Common myeloid progenitor, CD34-positive (primary cell): Measurements from ENCODE around the gene DOCK4.

Experiments
- CTCF ChIA-PET: fragments of 350-600 bp; sonication (Branson Sonifier 250); formaldehyde crosslinking; loops from one replicate; lab custom pipeline; 2021; ENCODE audit warnings: antibody characterized with exemption; lab: Charles Lee
- POLR2A ChIA-PET: fragments of 350-600 bp; sonication (Branson Sonifier 250); formaldehyde crosslinking; loops from one replicate; lab custom pipeline; 2021; ENCODE audit warnings: antibody characterized with exemption; lab: Charles Lee
- DNase-seq, 3 donors: peaks; one replicate each; pipeline versions ENCODE4 v3.0.0 to v3.0.0-alpha.2; 2013
- H3K27ac ChIP-seq, 2 experiments: 1 replicate in 1 of 2; 2 replicates in 1 of 2; pipeline ENCODE4 v1.7.0; 2013; ENCODE audit warnings: inconsistent platforms in 2 of 2, low read length in 2 of 2, mild to moderate bottlenecking in 2 of 2, low read depth in 1 of 2, moderate library complexity in 1 of 2; ENCODE audit not compliant: severe bottlenecking in 2 of 2, insufficient read depth in 1 of 2, poor library complexity in 1 of 2
- H3K27me3 ChIP-seq, 5 experiments: replicated peaks in 2 of 5; 1 replicate in 3 of 5; 2 replicates in 2 of 5; pipeline versions ENCODE4 v1.6.1 to v1.7.0; 2013; ENCODE audit warnings: low read length in 4 of 5, mild to moderate bottlenecking in 2 of 5, moderate library complexity in 2 of 5, inconsistent platforms in 1 of 5; ENCODE audit not compliant: insufficient read depth in 5 of 5, control insufficient read depth in 4 of 5
- H3K36me3 ChIP-seq, 4 experiments: 1 replicate in 2 of 4; 2 replicates in 2 of 4; pipeline versions ENCODE4 v1.6.1 to v1.7.0; 2013; ENCODE audit warnings: low read length in 3 of 4, control low read depth in 1 of 4, mild to moderate bottlenecking in 1 of 4; ENCODE audit not compliant: control insufficient read depth in 4 of 4, insufficient read depth in 4 of 4
- H3K4me1 ChIP-seq, 4 experiments: 1 replicate in 3 of 4; 2 replicates in 1 of 4; pipeline versions ENCODE4 v1.6.1 to v1.7.1; 2013; ENCODE audit warnings: low read length in 3 of 4, mild to moderate bottlenecking in 3 of 4, control low read depth in 1 of 4, inconsistent platforms in 1 of 4, moderate library complexity in 1 of 4; ENCODE audit not compliant: control insufficient read depth in 4 of 4, insufficient read depth in 4 of 4; ENCODE audit errors: control extremely low read depth in 1 of 4
- H3K4me3 ChIP-seq, 7 experiments: 1 replicate in 4 of 7; 2 replicates in 3 of 7; pipeline versions ENCODE4 v1.5.1 to v1.7.0; 2013; ENCODE audit warnings: mild to moderate bottlenecking in 7 of 7, low read length in 6 of 7, moderate library complexity in 6 of 7, inconsistent platforms in 2 of 7, low read depth in 2 of 7, control low read depth in 1 of 7; ENCODE audit not compliant: insufficient read depth in 4 of 7, control insufficient read depth in 1 of 7; ENCODE audit errors: extremely low read depth in 1 of 7
- H3K9me3 ChIP-seq, 5 experiments: 1 replicate in 4 of 5; 2 replicates in 1 of 5; pipeline versions ENCODE4 v1.6.1 to v1.7.1; 2013; ENCODE audit warnings: low read length in 4 of 5, mild to moderate bottlenecking in 2 of 5, inconsistent platforms in 1 of 5, low read depth in 1 of 5, moderate library complexity in 1 of 5; ENCODE audit not compliant: control insufficient read depth in 4 of 5, insufficient read depth in 2 of 5; ENCODE audit errors: control extremely low read depth in 1 of 5
- WGBS: methylation state at CpG from one replicate; pipeline ENCODE4 v1.1.5; 2013; ENCODE audit not compliant: insufficient coverage; 5-methylcytosine and 5-hydroxymethylcytosine counted together

DOCK4 gene

GRCh38 chr7:111855842-111856227 lies 350.4 kb downstream of the DOCK4 start:
- 55% methylated on average over 3 of the region's 5 CpGs for WGBS
- CTCF ChIA-PET: interaction anchor here (0.6 to 7.7 kb wide), 17 partner anchors 10 to 1246 kb away, joined by 3 to 55 read pairs (median 6); no protein-coding TSS in a partner anchor
- no peaks in the 10 kb centered on the region for H3K9me3 ChIP-seq
- H3K4me1 ChIP-seq: peaks cover 0 to 3% (median 0%) of the 10 kb centered on the region in 4 experiments
- no peaks in the 10 kb centered on the region for H3K27me3 ChIP-seq
- peak; percentile 11 to 40 (median 30) for DNase-seq
- no peak overlapping the region for H3K4me3 ChIP-seq
- no peaks in the 10 kb centered on the region for H3K36me3 ChIP-seq
- POLR2A ChIA-PET: interaction anchor here (0.7 kb wide), 1 partner anchor 432 kb away, joined by 3 read pairs; no protein-coding TSS in a partner anchor
- H3K27ac ChIP-seq: no peak overlapping the region

GRCh38 chr7:111855161-111855841 lies 350.9 kb downstream of the DOCK4 start:
- Histone ChIP-seq H3K27me3 (no peaks in the 10 kb centered on the region), H3K36me3 (no peaks in the 10 kb centered on the region), H3K9me3 (peaks cover 0 to 4% (median 1%) of the 10 kb centered on the region in 5 experiments), H3K27ac (no peak overlapping the region), H3K4me1 (peaks cover 0 to 3% (median 0%) of the 10 kb centered on the region in 4 experiments), H3K4me3 (no peak overlapping the region)
- 17% methylated on average over 2 of the region's 4 CpGs for WGBS
- ChIA-PET CTCF (interaction anchor here (0.6 to 7.7 kb wide), 24 partner anchors 10 to 1246 kb away, joined by 3 to 55 read pairs (median 4); no protein-coding TSS in a partner anchor), POLR2A (interaction anchor here (0.7 kb wide), 1 partner anchor 432 kb away, joined by 3 read pairs; no protein-coding TSS in a partner anchor)
- DNase-seq: peak; percentile 52 to 73 (median 69)

GRCh38 chr7:111853201-111853990 lies 352.8 kb downstream of the DOCK4 start:
- ChIA-PET POLR2A (no interaction called here), CTCF (interaction anchor here (0.7 to 7.7 kb wide), 10 partner anchors 13 to 643 kb away, joined by 3 to 55 read pairs (median 4); no protein-coding TSS in a partner anchor)
- DNase-seq: peak; percentile 4 to 28 (median 19)
- H3K27me3 ChIP-seq: no peaks in the 10 kb centered on the region
- H3K36me3 ChIP-seq: no peaks in the 10 kb centered on the region
- peaks cover 0 to 15% (median 4%) of the 10 kb centered on the region in 5 experiments for H3K9me3 ChIP-seq
- WGBS: over 99% methylated on average over 10 of the region's 10 CpGs
- no peak overlapping the region for H3K27ac ChIP-seq
- H3K4me1 ChIP-seq: peaks cover 0 to 3% (median 0%) of the 10 kb centered on the region in 4 experiments
- no peak overlapping the region for H3K4me3 ChIP-seq

GRCh38 chr7:111852081-111852480 lies 354.1 kb downstream of the DOCK4 start:
- ChIA-PET POLR2A (interaction anchor here (0.7 kb wide), 1 partner anchor 88 kb away, joined by 4 read pairs; no protein-coding TSS in a partner anchor), CTCF (interaction anchor here (0.7 to 7.7 kb wide), 5 partner anchors 46 to 595 kb away, joined by 3 to 55 read pairs (median 5); no protein-coding TSS in a partner anchor)
- Histone ChIP-seq H3K4me3 (no peak overlapping the region), H3K27ac (no peak overlapping the region), H3K9me3 (peaks cover 0 to 18% (median 4%) of the 10 kb centered on the region in 5 experiments), H3K36me3 (no peaks in the 10 kb centered on the region), H3K27me3 (no peaks in the 10 kb centered on the region), H3K4me1 (peaks cover 0 to 3% (median 0%) of the 10 kb centered on the region in 4 experiments)
- 100% methylated on average over 7 of the region's 7 CpGs for WGBS
- DNase-seq: no peak

- WGBS: 93% methylated on average over 2 of the region's 6 CpGs
Observed at GRCh38 chr7:111846898-111847297, 359.3 kb downstream of the DOCK4 start.

GRCh38 chr7:111845853-111846252 lies 360.3 kb downstream of the DOCK4 start:
- CTCF ChIA-PET: interaction anchor here (1.9 kb wide), 1 partner anchor 9 kb away, joined by 4 read pairs; no protein-coding TSS in a partner anchor
- POLR2A ChIA-PET: no interaction called here
- peaks cover 6 to 19% (median 17%) of the 10 kb centered on the region in 4 experiments for H3K4me1 ChIP-seq
- H3K9me3 ChIP-seq: peaks cover 0 to 18% (median 4%) of the 10 kb centered on the region in 5 experiments
- WGBS: 100% methylated on average over 1 of the region's 4 CpGs
- H3K36me3 ChIP-seq: no peaks in the 10 kb centered on the region
- no peak overlapping the region for H3K4me3 ChIP-seq
- DNase-seq: no peak
- H3K27ac ChIP-seq: no peak overlapping the region
- H3K27me3 ChIP-seq: peaks cover 0 to 7% (median 0%) of the 10 kb centered on the region in 5 experiments

More at GRCh38 chr7:111846898-111847297, 359.3 kb downstream of the DOCK4 start:
- peaks cover 0 to 9% (median 8%) of the 10 kb centered on the region in 4 experiments for H3K4me1 ChIP-seq
- POLR2A ChIA-PET: no interaction called here
- peaks cover 0 to 18% (median 4%) of the 10 kb centered on the region in 5 experiments for H3K9me3 ChIP-seq
- H3K27ac ChIP-seq: no peak overlapping the region
- H3K36me3 ChIP-seq: no peaks in the 10 kb centered on the region
- no peak overlapping the region for H3K4me3 ChIP-seq
- H3K27me3 ChIP-seq: peaks cover 0 to 7% (median 0%) of the 10 kb centered on the region in 5 experiments
- CTCF ChIA-PET: no interaction called here
- DNase-seq: peak in 1 of 3 donors; percentile 13
